ENCODE data around the gene GOLGA7B. TPM values are rescaled to one million over a fixed set of nuclear protein-coding genes. Genes with fewer than 3 reads are reported as not detected.
"Not testable (repeated sequence)": the region's sequence is repeated elsewhere in the genome, so short reads cannot be mapped to it uniquely, and the experiment has no call there.

The GOLGA7B gene
- total RNA-seq, 1 experiment from 2014 or later, result 5.4 TPM

DNA sequence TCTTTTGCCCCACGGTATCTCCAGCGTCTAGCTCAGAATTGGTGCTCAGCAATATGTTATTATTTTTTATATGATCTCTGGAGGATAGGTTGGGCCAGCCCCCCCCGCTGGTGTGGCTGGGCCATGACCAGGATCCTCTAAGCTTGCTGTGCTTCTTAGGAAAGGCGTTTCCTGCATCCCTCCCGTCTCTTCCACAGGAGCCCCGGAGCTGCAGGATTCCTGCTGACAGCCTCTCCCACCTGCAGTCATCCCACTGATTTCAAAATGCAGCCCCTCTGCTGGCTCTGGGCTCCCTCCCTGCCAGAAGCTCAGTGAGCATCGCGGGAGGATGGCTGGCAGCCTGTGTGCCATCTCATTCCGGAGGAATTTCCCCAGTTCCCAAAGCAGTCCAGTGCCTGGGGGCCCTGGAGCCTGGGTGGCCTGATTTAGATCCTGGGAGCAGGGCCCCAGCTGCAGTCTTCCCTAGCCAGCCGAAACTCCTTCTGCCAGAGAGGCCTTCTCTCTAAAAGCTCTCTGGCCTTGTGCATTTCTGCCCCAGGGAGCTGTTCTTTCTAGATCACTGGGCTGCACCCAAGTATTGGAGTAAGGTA is 21.8 kb upstream of the GOLGA7B start:
- in situ Hi-C loops (cut with HindIII; ENCODE audit: low pct_unique_long_range_greater_than_20kb, low sequenced_read_pairs), result no loop called here
- no peak for DNase-seq (ENCODE audit: low read depth)

DNA sequence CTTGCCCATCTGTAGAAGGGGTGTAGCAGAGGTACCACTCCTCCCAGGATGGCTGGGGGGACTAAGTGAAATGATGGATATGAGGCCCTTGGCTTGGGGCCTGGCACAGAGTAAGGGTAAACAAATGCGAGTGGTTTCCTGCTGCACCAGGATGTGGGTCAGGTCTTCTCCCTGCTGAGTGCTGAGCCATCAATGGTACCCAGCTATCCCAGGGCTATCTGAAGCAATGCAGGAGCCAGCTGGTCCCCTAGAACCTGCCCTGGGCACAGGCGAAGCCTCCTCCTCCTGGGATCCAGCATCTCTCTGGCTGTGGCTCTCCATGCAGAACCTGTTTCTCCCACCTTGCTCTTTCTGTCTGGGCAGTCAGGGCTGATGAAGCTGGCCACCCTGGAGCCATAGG is 20.9 kb upstream of the GOLGA7B start:
- in situ Hi-C loops (cut with HindIII; ENCODE audit: low pct_unique_long_range_greater_than_20kb, low sequenced_read_pairs), result no loop called here
- no peak for DNase-seq (ENCODE audit: low read depth)

- in situ Hi-C loops (cut with HindIII; ENCODE audit: low pct_unique_long_range_greater_than_20kb, low sequenced_read_pairs), result no loop called here
- DNase-seq (ENCODE audit: low read depth), result no peak
Measured at GRCh38 chr10:97830064-97830463, 19.6 kb upstream of the GOLGA7B start.

GRCh38 chr10:97831259-97831658 is 18.4 kb upstream of the GOLGA7B start:
- in situ Hi-C loops (cut with HindIII; ENCODE audit: low pct_unique_long_range_greater_than_20kb, low sequenced_read_pairs), result no loop called here
- no peak for DNase-seq (ENCODE audit: low read depth)

DNA sequence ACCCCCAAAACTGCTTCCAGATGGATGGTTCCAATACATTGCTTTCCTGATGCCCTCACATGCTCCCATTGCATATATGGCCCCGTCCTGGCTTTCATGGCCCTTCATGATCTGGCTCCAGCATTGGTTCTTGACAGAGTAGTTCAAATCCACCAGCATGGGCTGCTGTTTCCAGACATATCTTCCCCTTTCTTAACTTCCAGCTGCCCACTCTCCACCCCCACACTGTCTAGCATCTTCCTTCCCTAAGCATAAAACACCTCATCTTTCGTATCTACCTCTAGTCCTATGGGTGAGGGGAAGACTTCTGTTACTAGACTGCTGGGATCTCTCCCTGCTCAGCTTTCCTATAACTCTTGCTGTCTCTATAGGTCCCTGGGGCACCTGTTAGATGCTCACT is 13.2 kb upstream of the GOLGA7B start:
- in situ Hi-C loops (cut with HindIII; ENCODE audit: low pct_unique_long_range_greater_than_20kb, low sequenced_read_pairs), result no loop called here
- DNase-seq (ENCODE audit: low read depth), result no peak

GRCh38 chr10:97838091-97838490 is 11.6 kb upstream of the GOLGA7B start:
- no peak for DNase-seq (ENCODE audit: low read depth)
- in situ Hi-C loops (cut with HindIII; ENCODE audit: low pct_unique_long_range_greater_than_20kb, low sequenced_read_pairs), result no loop called here

GRCh38 chr10:97841166-97841565 is 8.5 kb upstream of the GOLGA7B start:
- in situ Hi-C loops (cut with HindIII; ENCODE audit: low pct_unique_long_range_greater_than_20kb, low sequenced_read_pairs); DNase-seq (ENCODE audit: low read depth): not testable (repeated sequence)

DNA sequence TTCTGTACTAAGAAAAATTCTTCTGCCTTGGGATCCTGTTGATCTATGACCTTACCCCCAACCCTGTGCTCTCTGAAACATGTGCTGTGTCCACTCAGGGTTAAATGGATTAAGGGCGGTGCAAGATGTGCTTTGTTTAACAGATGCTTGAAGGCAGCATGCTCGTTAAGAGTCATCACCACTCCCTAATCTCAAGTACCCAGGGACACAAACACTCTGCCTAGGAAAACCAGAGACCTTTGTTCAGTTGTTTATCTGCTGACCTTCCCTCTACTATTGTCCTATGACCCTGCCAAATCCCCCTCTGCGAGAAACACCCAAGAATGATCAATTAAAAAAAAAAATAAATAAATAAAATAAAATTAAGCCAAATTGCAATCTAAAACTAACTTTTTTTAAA is 7.5 kb upstream of the GOLGA7B start:
- DNase-seq (ENCODE audit: low read depth); in situ Hi-C loops (cut with HindIII; ENCODE audit: low pct_unique_long_range_greater_than_20kb, low sequenced_read_pairs): not testable (repeated sequence)

DNA sequence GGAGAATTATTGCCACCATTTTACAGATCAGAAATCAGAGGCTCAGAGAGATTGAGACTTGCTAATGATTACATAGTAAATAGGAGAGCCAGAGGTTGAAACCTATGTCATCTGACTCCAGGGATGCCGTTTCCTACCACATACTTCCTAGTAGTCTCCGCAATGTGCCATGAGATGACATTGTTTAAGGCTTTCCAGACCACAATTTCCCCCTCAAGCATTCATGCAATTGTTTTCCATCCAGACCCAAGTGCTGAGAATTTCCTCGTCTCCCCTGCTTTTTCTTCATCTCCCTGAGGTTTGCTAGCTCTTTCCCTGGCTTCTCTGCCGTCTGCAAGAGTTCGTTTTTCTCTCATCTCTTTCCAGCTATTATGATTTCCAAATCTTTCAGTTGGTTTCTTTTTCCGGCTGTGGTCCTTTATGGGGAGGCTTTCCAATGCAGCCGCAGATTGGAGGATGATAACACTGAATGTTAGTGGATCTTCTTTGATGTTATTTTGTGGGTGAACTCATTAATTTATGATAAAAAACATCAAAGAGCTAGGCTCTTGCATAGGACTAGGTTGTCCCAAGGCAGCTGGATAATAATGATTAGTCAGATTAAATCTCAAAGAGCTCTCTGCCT is 6.9 kb upstream of the GOLGA7B start:
- in situ Hi-C loops (cut with HindIII; ENCODE audit: low pct_unique_long_range_greater_than_20kb, low sequenced_read_pairs), result no loop called here
- no peak for DNase-seq (ENCODE audit: low read depth)

- no peak for DNase-seq (ENCODE audit: low read depth)
- in situ Hi-C loops (cut with HindIII; ENCODE audit: low pct_unique_long_range_greater_than_20kb, low sequenced_read_pairs), result no loop called here
Measured at GRCh38 chr10:97843281-97843671, 6.4 kb upstream of the GOLGA7B start.

GRCh38 chr10:97843972-97844371 is 5.7 kb upstream of the GOLGA7B start:
- DNase-seq (ENCODE audit: low read depth); in situ Hi-C loops (cut with HindIII; ENCODE audit: low pct_unique_long_range_greater_than_20kb, low sequenced_read_pairs): not testable (repeated sequence)

GRCh38 chr10:97844678-97845077 is 5.0 kb upstream of the GOLGA7B start:
- no peak for DNase-seq (ENCODE audit: low read depth)
- in situ Hi-C loops (cut with HindIII; ENCODE audit: low pct_unique_long_range_greater_than_20kb, low sequenced_read_pairs), result no loop called here

DNA sequence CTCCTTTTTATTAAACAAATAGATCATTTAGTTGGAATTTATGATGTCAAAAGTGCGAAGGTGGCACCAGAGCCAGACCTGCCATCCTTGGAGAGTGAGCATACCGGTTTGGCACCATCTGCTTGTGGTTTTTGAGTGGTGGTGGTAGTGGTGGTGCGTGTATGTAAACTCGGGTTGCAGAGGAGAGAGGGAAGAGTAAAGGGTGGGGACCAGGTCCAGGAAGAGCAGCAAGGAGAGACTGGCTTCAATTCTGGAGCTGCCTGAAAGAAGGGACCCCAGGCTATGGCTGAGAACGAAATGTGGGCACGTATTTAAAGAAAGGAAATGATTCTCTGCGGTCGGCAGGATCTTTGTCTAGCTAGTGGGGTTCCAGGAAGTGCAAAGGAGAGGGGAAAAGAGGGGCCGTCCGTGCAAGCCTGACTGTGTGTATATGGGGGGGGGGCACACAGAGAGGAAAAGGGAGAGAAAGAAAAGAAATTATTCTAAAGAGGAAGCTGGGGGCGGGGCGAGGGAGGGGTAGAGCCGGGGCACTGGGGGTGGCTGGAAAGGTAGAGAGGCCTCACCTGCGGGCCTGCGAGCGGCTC is 448 bp upstream of the GOLGA7B start:
- in situ Hi-C loops (cut with HindIII; ENCODE audit: low pct_unique_long_range_greater_than_20kb, low sequenced_read_pairs), result no loop called here
- DNase-seq (ENCODE audit: low read depth), result no peak

DNA sequence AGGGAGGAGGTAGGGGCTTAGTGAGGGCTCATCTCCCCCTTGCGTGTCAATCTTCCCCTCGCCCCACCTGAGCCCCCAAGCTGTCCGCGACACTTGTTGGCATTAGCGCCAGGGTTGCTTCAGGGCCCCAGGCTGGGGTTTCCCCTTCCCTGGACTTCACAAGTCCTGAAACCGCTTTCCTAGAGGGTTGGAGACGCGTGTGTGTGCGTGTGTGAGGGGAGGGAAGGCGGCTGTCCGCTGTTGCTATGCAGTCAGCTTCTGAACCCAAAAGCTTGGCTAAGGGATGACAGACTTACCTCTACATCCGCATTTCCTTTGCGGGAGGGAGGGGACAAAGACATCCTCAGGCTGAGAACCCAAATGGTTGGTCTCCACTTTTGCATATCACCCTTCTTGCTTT is 803 bp downstream of the GOLGA7B start:
- DNase-seq (ENCODE audit: low read depth), result no peak
- in situ Hi-C loops (cut with HindIII; ENCODE audit: low pct_unique_long_range_greater_than_20kb, low sequenced_read_pairs), result no loop called here

DNA sequence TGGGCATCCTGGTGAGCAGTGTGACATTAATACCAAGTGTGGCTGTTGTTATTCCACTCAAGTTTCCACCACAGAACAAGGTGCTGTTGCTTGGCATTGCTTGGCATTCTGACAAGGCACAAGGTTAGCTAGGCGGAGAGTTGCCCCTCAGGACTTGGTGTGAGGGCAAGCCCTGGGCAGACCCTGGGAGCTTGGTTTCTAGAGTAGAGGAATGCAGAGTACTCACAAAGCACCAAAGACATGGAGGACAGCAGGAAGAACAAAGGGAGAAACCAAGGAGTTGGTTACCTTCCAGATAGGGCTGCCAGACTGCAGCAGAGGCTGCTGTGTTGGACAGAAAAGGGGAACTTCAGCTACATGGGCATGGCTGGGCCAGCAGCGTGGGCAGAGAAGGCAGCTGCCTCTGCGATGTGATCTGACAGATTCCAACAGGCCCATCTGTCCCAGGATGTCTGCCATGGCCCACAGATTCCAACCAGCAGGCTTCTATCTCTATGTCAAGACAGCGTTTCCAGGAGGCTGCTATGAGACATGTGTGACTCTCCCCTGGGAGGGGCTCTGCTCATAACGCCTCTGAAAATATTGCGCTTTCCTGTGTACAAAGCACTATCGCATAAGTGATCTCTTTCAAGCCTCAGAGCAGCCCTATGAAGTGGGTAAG is 1.8 kb downstream of the GOLGA7B start:
- DNase-seq (ENCODE audit: low read depth), result no peak
- in situ Hi-C loops (cut with HindIII; ENCODE audit: low pct_unique_long_range_greater_than_20kb, low sequenced_read_pairs), result no loop called here

- in situ Hi-C loops (cut with HindIII; ENCODE audit: low pct_unique_long_range_greater_than_20kb, low sequenced_read_pairs), result no loop called here
- DNase-seq (ENCODE audit: low read depth), result no peak
Measured at GRCh38 chr10:97852277-97852676, 2.6 kb downstream of the GOLGA7B start.

DNA sequence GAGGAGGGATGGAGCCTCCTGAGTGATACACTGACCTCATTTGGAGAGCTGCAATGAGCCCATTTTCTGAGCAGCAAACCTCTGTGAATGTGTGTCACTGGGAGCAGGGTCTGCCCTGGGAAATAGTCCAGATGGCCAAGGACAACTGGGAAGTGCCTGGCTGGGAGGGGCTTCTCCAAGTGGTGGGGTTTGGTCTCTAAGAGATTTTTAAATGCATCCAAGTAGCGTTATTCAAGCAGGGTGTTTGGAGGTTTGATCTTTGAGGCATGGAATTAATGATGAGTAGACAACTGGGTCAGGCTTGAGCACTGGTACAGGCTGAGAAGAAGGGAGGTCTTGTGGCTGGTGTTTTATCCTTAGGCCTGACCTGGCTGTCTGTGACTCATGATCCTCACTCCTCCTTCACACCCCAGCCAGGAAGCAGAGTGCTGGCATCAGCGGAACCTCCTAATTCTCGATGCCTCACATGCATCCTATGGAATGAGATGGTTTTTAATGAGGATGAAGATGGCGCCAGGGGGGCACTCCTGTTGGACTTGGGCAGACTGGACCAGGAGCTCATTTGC is 3.3 kb downstream of the GOLGA7B start:
- no peak for DNase-seq (ENCODE audit: low read depth)
- in situ Hi-C loops (cut with HindIII; ENCODE audit: low pct_unique_long_range_greater_than_20kb, low sequenced_read_pairs), result no loop called here

- DNase-seq (ENCODE audit: low read depth), result no peak
- in situ Hi-C loops (cut with HindIII; ENCODE audit: low pct_unique_long_range_greater_than_20kb, low sequenced_read_pairs), result no loop called here
Measured at GRCh38 chr10:97854743-97855142, 5.1 kb downstream of the GOLGA7B start.

GRCh38 chr10:97858001-97858439 is 8.4 kb downstream of the GOLGA7B start:
- in situ Hi-C loops (cut with HindIII; ENCODE audit: low pct_unique_long_range_greater_than_20kb, low sequenced_read_pairs), result no loop called here
- peak; percentile 50 for DNase-seq (ENCODE audit: low read depth)
